BLaER1 treated with 17β-estradiol and CSF1 and Interleukin-3, amounts not matched to agents 10 nM and 100 nM (cell line): ENCODE measurements around the gene ATF7.
"Not testable (repeated sequence)": the region's sequence is repeated elsewhere in the genome, so short reads cannot be mapped to it uniquely, and the experiment has no call there.

Source experiments
- H3K27ac ChIP-seq, 11 experiments: shearing (Covaris generic); formaldehyde crosslinking; 2 replicates each; pipeline ENCODE4 v1.8.1; 2022
- H3K27me3 ChIP-seq, 11 experiments: shearing (Covaris generic); formaldehyde crosslinking; 2 replicates each; pipeline ENCODE4 v1.8.1; 2022
- H3K36me3 ChIP-seq, 11 experiments: shearing (Covaris generic); formaldehyde crosslinking; 2 replicates each; pipeline ENCODE4 v1.8.1; 2022
- H3K4me1 ChIP-seq, 10 experiments: shearing (Covaris generic); formaldehyde crosslinking; 2 replicates each; pipeline ENCODE4 v1.8.1; 2022
- H3K4me2 ChIP-seq, 11 experiments: shearing (Covaris generic); formaldehyde crosslinking; 2 replicates each; pipeline ENCODE4 v1.8.1; 2022
- H3K4me3 ChIP-seq, 10 experiments: shearing (Covaris generic); formaldehyde crosslinking; 2 replicates each; pipeline ENCODE4 v1.8.1; 2022
- H3K9ac ChIP-seq, 11 experiments: shearing (Covaris generic); formaldehyde crosslinking; 2 replicates each; pipeline ENCODE4 v1.8.1; 2022
- H3K9me3 ChIP-seq, 11 experiments: shearing (Covaris generic); formaldehyde crosslinking; replicated peaks in 1 of 11; 2 replicates each; pipeline ENCODE4 v1.8.1; 2022
- H4K20me1 ChIP-seq, 11 experiments: shearing (Covaris generic); formaldehyde crosslinking; 2 replicates each; pipeline ENCODE4 v1.8.1; 2022
- Cebpa-rat ChIP-seq, 11 experiments: shearing (Covaris generic); IDR thresholded peaks; 2 replicates each; pipeline ENCODE4 v1.8.1; 2022

ATF7 gene

GRCh38 chr12:53643232-53643979, 17.2 kb upstream of the ATF7 start:
- Histone ChIP-seq H3K36me3 (no peaks in the 10 kb centered on the region), H3K27me3 (no peaks in the 10 kb centered on the region), H3K4me2 (no peak overlapping the region), H3K4me3 (no peak overlapping the region), H3K4me1 (no peaks in the 10 kb centered on the region; a peak in 1 of 20 replicates), H3K9me3 (peaks cover 0 to 4% (median 0%) of the 10 kb centered on the region in 11 experiments; a peak in 1 of 22 replicates), H3K9ac (no peak overlapping the region), H3K27ac (no peak overlapping the region), H4K20me1 (no peaks in the 10 kb centered on the region)
- no peak for TF ChIP-seq Cebpa-rat (IDR thresholded peaks at IDR 0.05)

- H3K27ac ChIP-seq = no peak overlapping the region
- H3K9ac ChIP-seq = no peak overlapping the region
- no peak overlapping the region for H3K4me2 ChIP-seq
- no peaks in the 10 kb centered on the region for H3K27me3 ChIP-seq
- no peak overlapping the region for H3K4me3 ChIP-seq
- H3K4me1 ChIP-seq = no peaks in the 10 kb centered on the region; a peak in 1 of 20 replicates
- TF ChIP-seq Cebpa-rat (IDR thresholded peaks at IDR 0.05) = no peak
- H4K20me1 ChIP-seq = no peaks in the 10 kb centered on the region
- peaks cover 0 to 17% (median 6%) of the 10 kb centered on the region in 11 experiments; a peak in 19 of 22 replicates for H3K9me3 ChIP-seq
- 0 out of 22 replicates have a peak, but pooled peaks cover 0 to 4% (median 0%) of the 10 kb centered on the region in 11 experiments for H3K36me3 ChIP-seq
Observed at GRCh38 chr12:53638057-53638456, 11.9 kb upstream of the ATF7 start.

- Histone ChIP-seq H3K4me2 (no peak overlapping the region), H3K9me3 (peaks cover 0 to 24% (median 14%) of the 10 kb centered on the region in 11 experiments; a peak in 20 of 22 replicates), H3K27ac (no peak overlapping the region), H3K36me3 (0 out of 22 replicates have a peak, but pooled peaks cover 0 to 7% (median 0%) of the 10 kb centered on the region in 11 experiments), H4K20me1 (no peaks in the 10 kb centered on the region), H3K9ac (no peak overlapping the region), H3K27me3 (no peaks in the 10 kb centered on the region), H3K4me1 (no peaks in the 10 kb centered on the region; a peak in 1 of 20 replicates), H3K4me3 (no peak overlapping the region)
- TF ChIP-seq Cebpa-rat (IDR thresholded peaks at IDR 0.05) = no peak
Observed at GRCh38 chr12:53636641-53637040, 10.5 kb upstream of the ATF7 start.

- not testable (repeated sequence) for H4K20me1 ChIP-seq
Observed at GRCh38 chr12:53635708-53636107, 9.5 kb upstream of the ATF7 start.

GRCh38 chr12:53631721-53632120, 5.5 kb upstream of the ATF7 start:
- peaks cover 18 to 37% (median 25%) of the 10 kb centered on the region in 11 experiments; a peak in 21 of 22 replicates for H3K9me3 ChIP-seq
- no peak for TF ChIP-seq Cebpa-rat (IDR thresholded peaks at IDR 0.05)
- H3K27ac ChIP-seq = no peak overlapping the region

More at GRCh38 chr12:53635708-53636107, 9.5 kb upstream of the ATF7 start:
- H3K9me3 ChIP-seq = peaks cover 6 to 31% (median 23%) of the 10 kb centered on the region in 11 experiments; a peak in 21 of 22 replicates
- not testable (repeated sequence) for H3K4me2 ChIP-seq, H3K27ac ChIP-seq, H3K4me3 ChIP-seq, H3K27me3 ChIP-seq, H3K9ac ChIP-seq, H3K36me3 ChIP-seq, H3K4me1 ChIP-seq

GRCh38 chr12:53627919-53628318, 1.7 kb upstream of the ATF7 start:
- H4K20me1 ChIP-seq = peaks cover 0 to 15% (median 0%) of the 10 kb centered on the region in 11 experiments; a peak in 4 of 22 replicates
- no peak overlapping the region for H3K9ac ChIP-seq
- H3K36me3 ChIP-seq = peaks cover 0 to 4% (median 0%) of the 10 kb centered on the region in 11 experiments; a peak in 1 of 22 replicates
- no peaks in the 10 kb centered on the region for H3K27me3 ChIP-seq
- no peak overlapping the region for H3K4me3 ChIP-seq
- peaks cover 10 to 25% (median 18%) of the 10 kb centered on the region in 11 experiments; a peak in 21 of 22 replicates for H3K9me3 ChIP-seq
- H3K4me2 ChIP-seq = no peak overlapping the region
- H3K27ac ChIP-seq = no peak overlapping the region
- H3K4me1 ChIP-seq = peaks cover 30 to 38% (median 35%) of the 10 kb centered on the region in 10 experiments
- no peak for TF ChIP-seq Cebpa-rat (IDR thresholded peaks at IDR 0.05)

More at GRCh38 chr12:53631721-53632120, 5.5 kb upstream of the ATF7 start:
- Histone ChIP-seq H3K4me3 (no peak overlapping the region), H4K20me1 (no peaks in the 10 kb centered on the region), H3K27me3 (no peaks in the 10 kb centered on the region), H3K4me1 (peaks cover 7 to 8% (median 7%) of the 10 kb centered on the region in 10 experiments), H3K9ac (no peak overlapping the region), H3K36me3 (0 out of 22 replicates have a peak, but pooled peaks cover 0 to 7% (median 0%) of the 10 kb centered on the region in 11 experiments), H3K4me2 (no peak overlapping the region)

- Histone ChIP-seq H3K4me2 (peak overlapping the region; percentile 66 to 95 (median 75)), H3K27ac (peak overlapping the region in 10 of 11 experiments; percentile 88 to 99 (median 96); a peak in 19 of 22 replicates), H3K36me3 (peaks cover 0 to 13% (median 4%) of the 10 kb centered on the region in 11 experiments; a peak in 8 of 22 replicates), H3K9me3 (peaks cover 6 to 18% (median 14%) of the 10 kb centered on the region in 11 experiments; a peak in 18 of 22 replicates), H3K4me1 (peaks cover 39 to 45% (median 43%) of the 10 kb centered on the region in 10 experiments), H4K20me1 (peaks cover 0 to 15% (median 0%) of the 10 kb centered on the region in 11 experiments; a peak in 5 of 22 replicates), H3K4me3 (peak overlapping the region; percentile 66 to 82 (median 78)), H3K27me3 (no peaks in the 10 kb centered on the region), H3K9ac (peak overlapping the region; percentile 89 to 98 (median 95))
- TF ChIP-seq Cebpa-rat (IDR thresholded peaks at IDR 0.05) = no peak
Observed at GRCh38 chr12:53626702-53627169, 554 bp upstream of the ATF7 start.

- H3K4me1 ChIP-seq = peaks cover 39 to 55% (median 44%) of the 10 kb centered on the region in 10 experiments
- peaks cover 0 to 9% (median 3%) of the 10 kb centered on the region in 11 experiments; a peak in 7 of 22 replicates for H3K9me3 ChIP-seq
- peak overlapping the region; percentile 88 to 99 (median 95) for H3K27ac ChIP-seq
Observed at GRCh38 chr12:53625373-53625945, 723 bp downstream of the ATF7 start.

More at GRCh38 chr12:53625373-53625945, 723 bp downstream of the ATF7 start:
- Histone ChIP-seq H4K20me1 (peaks cover 0 to 15% (median 0%) of the 10 kb centered on the region in 11 experiments; a peak in 5 of 22 replicates), H3K4me2 (peak overlapping the region; percentile 84 to 99 (median 95)), H3K27me3 (no peaks in the 10 kb centered on the region), H3K4me3 (peak overlapping the region; percentile 66 to 82 (median 78)), H3K9ac (peak overlapping the region; percentile 89 to 98 (median 95)), H3K36me3 (peaks cover 0 to 23% (median 7%) of the 10 kb centered on the region in 11 experiments; a peak in 9 of 22 replicates)
- no peak for TF ChIP-seq Cebpa-rat (IDR thresholded peaks at IDR 0.05)
